ENCODE measurements around the gene NR1H3. TPM values are rescaled to one million over a fixed set of nuclear protein-coding genes. Genes with fewer than 3 reads are reported as not detected.
A peak's percentile ranks its signal among the peaks of the same experiment; 100 is the strongest.

The NR1H3 gene
- total and polyA plus RNA-seq, 2 donors from 2014 or later = 27.9 to 73.8 TPM

DNA sequence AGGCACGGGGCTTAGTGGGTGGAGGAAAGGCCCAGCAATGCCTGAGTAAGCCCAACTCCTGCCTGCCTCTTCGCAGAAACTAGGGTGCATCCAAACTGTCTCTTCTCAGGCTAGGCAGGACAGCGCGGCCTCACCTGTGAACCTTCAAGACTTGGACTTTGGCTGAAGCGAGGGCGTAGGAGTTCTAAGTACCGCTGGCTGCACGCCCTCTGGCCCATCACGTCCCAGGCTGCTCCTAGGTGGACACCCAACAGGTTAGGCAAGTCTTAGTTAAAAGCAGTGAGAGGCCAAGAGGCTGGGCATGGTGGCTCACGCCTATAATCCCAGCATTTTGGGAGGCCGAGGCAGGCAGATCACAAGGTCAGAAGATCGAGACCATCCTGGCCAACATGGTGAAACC, 44.9 kb upstream of the NR1H3 start:
- FAIRE-seq = no peak
- H3K9ac ChIP-seq (ENCODE audit: low read length in 3 of 3) = no peak overlapping the region
- no peak overlapping the region for H3K4me3 ChIP-seq (ENCODE audit: low read length in 3 of 3)
- no peaks in the 10 kb centered on the region for H3K36me3 ChIP-seq (ENCODE audit: control insufficient read depth in 2 of 3, insufficient read depth in 3 of 3, low read length in 3 of 3)
- TF ChIP-seq, protein P1, sequence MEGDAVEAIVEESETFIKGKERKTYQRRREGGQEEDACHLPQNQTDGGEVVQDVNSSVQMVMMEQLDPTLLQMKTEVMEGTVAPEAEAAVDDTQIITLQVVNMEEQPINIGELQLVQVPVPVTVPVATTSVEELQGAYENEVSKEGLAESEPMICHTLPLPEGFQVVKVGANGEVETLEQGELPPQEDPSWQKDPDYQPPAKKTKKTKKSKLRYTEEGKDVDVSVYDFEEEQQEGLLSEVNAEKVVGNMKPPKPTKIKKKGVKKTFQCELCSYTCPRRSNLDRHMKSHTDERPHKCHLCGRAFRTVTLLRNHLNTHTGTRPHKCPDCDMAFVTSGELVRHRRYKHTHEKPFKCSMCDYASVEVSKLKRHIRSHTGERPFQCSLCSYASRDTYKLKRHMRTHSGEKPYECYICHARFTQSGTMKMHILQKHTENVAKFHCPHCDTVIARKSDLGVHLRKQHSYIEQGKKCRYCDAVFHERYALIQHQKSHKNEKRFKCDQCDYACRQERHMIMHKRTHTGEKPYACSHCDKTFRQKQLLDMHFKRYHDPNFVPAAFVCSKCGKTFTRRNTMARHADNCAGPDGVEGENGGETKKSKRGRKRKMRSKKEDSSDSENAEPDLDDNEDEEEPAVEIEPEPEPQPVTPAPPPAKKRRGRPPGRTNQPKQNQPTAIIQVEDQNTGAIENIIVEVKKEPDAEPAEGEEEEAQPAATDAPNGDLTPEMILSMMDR (IDR thresholded peaks at IDR 0.05; ENCODE audit: borderline replicate concordance, extremely low read depth, insufficient read depth) = no peak
- intact Hi-C loops (cut with DNase I) = no loop called here
- no peak overlapping the region for H3K27ac ChIP-seq (ENCODE audit: low read depth in 2 of 2, low read length in 2 of 2)
- H3K4me1 ChIP-seq (ENCODE audit: control insufficient read depth in 2 of 3, insufficient read depth in 2 of 3, low read depth in 1 of 3, low read length in 3 of 3) = peaks cover 4 to 18% (median 17%) of the 10 kb centered on the region in 3 donors
- no peaks in the 10 kb centered on the region for H3K9me3 ChIP-seq (ENCODE audit: control insufficient read depth in 2 of 3, insufficient read depth in 1 of 3, low read length in 3 of 3)
- H3K27me3 ChIP-seq (ENCODE audit: control insufficient read depth, insufficient read depth, low read length) = no peaks in the 10 kb centered on the region
- DNase-seq = no peak

DNA sequence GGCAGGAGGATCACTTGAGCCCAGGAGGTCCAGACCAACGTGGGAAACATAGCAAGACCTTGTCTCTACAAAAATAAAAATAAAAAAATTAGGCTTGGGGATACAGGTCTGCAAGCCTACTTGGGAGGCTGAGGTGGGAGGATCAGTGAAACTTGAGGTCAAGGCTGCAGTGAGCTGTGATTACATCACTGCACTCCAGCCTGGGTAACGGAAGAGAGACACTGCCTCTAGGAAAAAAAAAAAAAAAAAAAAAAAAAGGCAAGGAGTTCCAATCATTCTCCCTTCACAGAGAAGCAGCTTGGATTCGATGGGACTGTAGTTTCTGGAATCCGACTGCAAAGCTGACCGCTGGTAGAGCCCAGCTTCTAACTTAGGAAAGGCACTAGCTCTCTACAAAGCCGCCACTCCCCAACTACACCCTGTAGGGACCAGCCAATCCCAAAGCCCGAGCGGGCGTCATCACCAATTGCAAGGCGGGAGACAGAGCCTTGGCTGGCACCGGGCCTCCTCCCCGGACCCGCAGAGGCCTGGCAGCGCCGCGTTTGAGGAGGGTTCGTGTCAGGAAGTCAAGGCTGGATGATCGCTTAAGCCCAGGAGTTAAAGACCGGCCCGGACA, 43.7 kb upstream of the NR1H3 start:
- peaks cover 4 to 18% (median 17%) of the 10 kb centered on the region in 3 donors for H3K4me1 ChIP-seq (ENCODE audit: control insufficient read depth in 2 of 3, insufficient read depth in 2 of 3, low read depth in 1 of 3, low read length in 3 of 3)
- FAIRE-seq = no peak
- H3K9ac ChIP-seq (ENCODE audit: low read length in 3 of 3) = peak overlapping the region; percentile 6 to 65 (median 55)
- peak; percentile 78 to 97 (median 90) for DNase-seq
- H3K27me3 ChIP-seq (ENCODE audit: control insufficient read depth, insufficient read depth, low read length) = no peaks in the 10 kb centered on the region
- H3K27ac ChIP-seq (ENCODE audit: low read depth in 2 of 2, low read length in 2 of 2) = peak overlapping the region; percentile 83 to 94
- no peaks in the 10 kb centered on the region for H3K36me3 ChIP-seq (ENCODE audit: control insufficient read depth in 2 of 3, insufficient read depth in 3 of 3, low read length in 3 of 3)
- H3K9me3 ChIP-seq (ENCODE audit: control insufficient read depth in 2 of 3, insufficient read depth in 1 of 3, low read length in 3 of 3) = no peaks in the 10 kb centered on the region
- TF ChIP-seq, protein P1 (IDR thresholded peaks at IDR 0.05; ENCODE audit: borderline replicate concordance, extremely low read depth, insufficient read depth) = no peak
- intact Hi-C loops (cut with DNase I) = no loop called here
- H3K4me3 ChIP-seq (ENCODE audit: low read length in 3 of 3) = peak overlapping the region; percentile 68 to 85 (median 82)

DNA sequence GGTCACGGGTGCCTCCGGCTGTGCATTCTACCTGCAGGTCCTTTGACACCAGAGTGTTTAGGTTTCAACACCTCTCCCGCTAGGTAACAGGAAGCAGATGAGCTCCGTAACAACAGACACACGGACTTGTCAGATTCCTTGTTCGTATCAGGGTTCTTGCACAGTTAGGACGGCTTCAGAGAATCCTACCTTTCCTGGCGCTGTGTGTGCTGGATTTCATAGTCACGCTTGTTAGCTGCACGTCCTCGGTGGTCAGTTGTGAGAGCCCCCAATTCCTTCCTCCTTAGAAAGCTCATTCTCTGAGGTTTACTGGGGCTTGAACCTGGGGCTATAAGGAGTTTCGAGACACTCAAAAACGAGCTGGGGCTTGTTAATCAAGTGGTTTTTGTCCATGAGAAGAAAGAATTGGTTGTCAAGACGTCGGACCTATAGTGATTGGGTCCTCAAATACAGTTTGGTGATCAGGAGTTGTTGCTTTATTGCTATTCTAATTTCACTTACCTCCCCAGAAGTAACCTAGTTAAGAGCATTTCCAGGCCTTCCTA, 42.4 kb upstream of the NR1H3 start:
- intact Hi-C loops (cut with DNase I) = no loop called here
- Histone ChIP-seq H3K9ac (ENCODE audit: low read length in 3 of 3) (peak overlapping the region; percentile 14 to 92 (median 60)), H3K4me1 (ENCODE audit: control insufficient read depth in 2 of 3, insufficient read depth in 2 of 3, low read depth in 1 of 3, low read length in 3 of 3) (peaks cover 4 to 18% (median 17%) of the 10 kb centered on the region in 3 donors), H3K36me3 (ENCODE audit: control insufficient read depth in 2 of 3, insufficient read depth in 3 of 3, low read length in 3 of 3) (no peaks in the 10 kb centered on the region), H3K27me3 (ENCODE audit: control insufficient read depth, insufficient read depth, low read length) (no peaks in the 10 kb centered on the region), H3K27ac (ENCODE audit: low read depth in 2 of 2, low read length in 2 of 2) (peak overlapping the region; percentile 81 to 94), H3K9me3 (ENCODE audit: control insufficient read depth in 2 of 3, insufficient read depth in 1 of 3, low read length in 3 of 3) (no peaks in the 10 kb centered on the region), H3K4me3 (ENCODE audit: low read length in 3 of 3) (peak overlapping the region; percentile 59 to 91 (median 85))
- no peak for FAIRE-seq
- DNase-seq = no peak
- TF ChIP-seq, protein P1 (IDR thresholded peaks at IDR 0.05; ENCODE audit: borderline replicate concordance, extremely low read depth, insufficient read depth) = no peak
